HG03196 (cell line): ENCODE results near the gene ACTG2.
A peak's percentile ranks its signal among the peaks of the same experiment; 100 is the strongest.

Experiments
- ATAC-seq: cut with Tn5 transposase; IDR thresholded peaks from one replicate; pipeline ENCODE4 v1.9.1; 2021; ENCODE audit not compliant: unreplicated experiment

Gene ACTG2

GRCh38 chr2:73963385-73964120 is 70.7 kb downstream of the ACTG2 start:
- ATAC-seq = peak; percentile 47

DNA sequence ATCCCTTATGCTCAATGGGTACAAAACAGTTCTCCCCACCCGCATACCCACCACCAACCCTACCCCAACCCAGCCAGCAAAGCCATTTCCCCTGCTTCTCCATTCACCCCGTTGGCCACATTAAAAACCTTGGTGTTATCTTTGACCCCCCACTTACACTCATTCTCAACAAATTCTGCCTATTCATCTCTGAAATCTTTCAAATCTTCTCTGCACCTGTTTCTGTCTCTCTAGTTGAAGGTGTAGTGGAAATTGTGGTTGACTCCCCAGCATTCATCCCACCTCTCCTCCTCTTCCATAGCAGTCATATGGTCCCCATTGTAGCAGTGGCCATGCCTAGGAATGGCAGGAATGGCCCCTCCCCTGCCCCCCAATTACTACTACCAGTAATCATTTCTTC is 71.4 kb downstream of the ACTG2 start:
- no peak for ATAC-seq

GRCh38 chr2:73965053-73965452 is 72.2 kb downstream of the ACTG2 start:
- ATAC-seq = no peak

GRCh38 chr2:73968357-73968937 is 75.6 kb downstream of the ACTG2 start:
- ATAC-seq = no peak

- ATAC-seq = no peak
These were observed 76.5 kb downstream of the ACTG2 start for GRCh38 chr2:73969356-73969755.
